Central memory CD8-positive, alpha-beta T cell (primary cell): Measurements from ENCODE around the gene NACC1.

Experiments
- ATAC-seq: fragments of 150-1000 bp; cut with Tn5 transposase; replicated peaks from 2 replicates; pipeline ENCODE4 v1.10.0; 2022; ENCODE audit warnings: mild to moderate bottlenecking, moderate FRiP score, moderate number of reproducible peaks; ENCODE audit not compliant: poor library complexity, severe bottlenecking; ENCODE audit errors: extremely low read depth
- DNase-seq, 2 donors: peaks; one replicate each; pipeline ENCODE4 v3.0.0; 2021; ENCODE audit warnings: low spot score in 2 of 2
- H3K27ac Mint-ChIP-seq: one replicate; pipeline ENCODE4 v1.8.0; 2022; ENCODE audit warnings: low read depth, mild to moderate bottlenecking, moderate library complexity, mixed read lengths
- H3K27me3 Mint-ChIP-seq: one replicate; pipeline ENCODE4 v1.8.0; 2022; ENCODE audit warnings: mixed read lengths
- H3K36me3 Mint-ChIP-seq: one replicate; pipeline ENCODE4 v1.8.0; 2022; ENCODE audit warnings: mild to moderate bottlenecking, moderate library complexity, mixed read lengths; ENCODE audit not compliant: insufficient read depth
- H3K4me1 Mint-ChIP-seq: one replicate; pipeline ENCODE4 v1.8.0; 2022; ENCODE audit warnings: mixed read lengths
- H3K4me3 Mint-ChIP-seq: one replicate; pipeline ENCODE4 v1.8.0; 2022; ENCODE audit warnings: mild to moderate bottlenecking, moderate library complexity, mixed read lengths
- H3K9me3 Mint-ChIP-seq: one replicate; pipeline ENCODE4 v1.8.0; 2022; ENCODE audit warnings: mixed read lengths

Gene NACC1

GRCh38 chr19:13091400-13092157, 26.5 kb upstream of the NACC1 start:
- Mint-ChIP-seq H3K4me1 (peaks cover 7% of the 10 kb centered on the region), H3K36me3 (no peaks in the 10 kb centered on the region), H3K27me3 (peaks cover 11% of the 10 kb centered on the region), H3K27ac (no peak overlapping the region), H3K4me3 (no peak overlapping the region), H3K9me3 (no peaks in the 10 kb centered on the region)
- DNase-seq: no peak
- no peak for ATAC-seq

- Mint-ChIP-seq H3K27me3 (peaks cover 11% of the 10 kb centered on the region), H3K27ac (no peak overlapping the region), H3K4me1 (peaks cover 7% of the 10 kb centered on the region), H3K4me3 (no peak overlapping the region), H3K9me3 (no peaks in the 10 kb centered on the region), H3K36me3 (peaks cover 2% of the 10 kb centered on the region)
- no peak for ATAC-seq
- DNase-seq: no peak
These were observed 25.9 kb upstream of the NACC1 start for GRCh38 chr19:13092158-13092543.

- H3K27ac Mint-ChIP-seq: no peak overlapping the region
- H3K36me3 Mint-ChIP-seq: peaks cover 4% of the 10 kb centered on the region
- H3K9me3 Mint-ChIP-seq: no peaks in the 10 kb centered on the region
- H3K4me1 Mint-ChIP-seq: peaks cover 7% of the 10 kb centered on the region
- ATAC-seq (no peak), DNase-seq (no peak)
- no peak overlapping the region for H3K4me3 Mint-ChIP-seq
- peaks cover 11% of the 10 kb centered on the region for H3K27me3 Mint-ChIP-seq
These were observed 25.3 kb upstream of the NACC1 start for GRCh38 chr19:13092606-13093235.

GRCh38 chr19:13093407-13094105, 24.5 kb upstream of the NACC1 start:
- H3K27me3 Mint-ChIP-seq: peaks cover 18% of the 10 kb centered on the region
- H3K27ac Mint-ChIP-seq: no peak overlapping the region
- peak; percentile 77 for ATAC-seq
- no peak overlapping the region for H3K4me3 Mint-ChIP-seq
- H3K4me1 Mint-ChIP-seq: peaks cover 15% of the 10 kb centered on the region
- peaks cover 6% of the 10 kb centered on the region for H3K36me3 Mint-ChIP-seq
- DNase-seq: peak; percentile 70 to 74
- H3K9me3 Mint-ChIP-seq: no peaks in the 10 kb centered on the region

GRCh38 chr19:13094106-13094504, 24.0 kb upstream of the NACC1 start:
- Mint-ChIP-seq H3K27ac (no peak overlapping the region), H3K4me3 (no peak overlapping the region), H3K9me3 (no peaks in the 10 kb centered on the region), H3K4me1 (peaks cover 21% of the 10 kb centered on the region), H3K27me3 (peaks cover 23% of the 10 kb centered on the region), H3K36me3 (peaks cover 8% of the 10 kb centered on the region)
- ATAC-seq (no peak), DNase-seq (no peak)

GRCh38 chr19:13094771-13095392, 23.2 kb upstream of the NACC1 start:
- Mint-ChIP-seq H3K4me3 (no peak overlapping the region), H3K27ac (no peak overlapping the region), H3K27me3 (peaks cover 24% of the 10 kb centered on the region), H3K36me3 (peaks cover 12% of the 10 kb centered on the region), H3K9me3 (no peaks in the 10 kb centered on the region), H3K4me1 (peaks cover 26% of the 10 kb centered on the region)
- ATAC-seq: no peak
- no peak for DNase-seq

GRCh38 chr19:13095393-13095784, 22.7 kb upstream of the NACC1 start:
- peaks cover 24% of the 10 kb centered on the region for H3K27me3 Mint-ChIP-seq
- DNase-seq: no peak
- H3K36me3 Mint-ChIP-seq: peaks cover 16% of the 10 kb centered on the region
- no peak for ATAC-seq
- no peak overlapping the region for H3K27ac Mint-ChIP-seq
- no peaks in the 10 kb centered on the region for H3K9me3 Mint-ChIP-seq
- H3K4me3 Mint-ChIP-seq: no peak overlapping the region
- peaks cover 31% of the 10 kb centered on the region for H3K4me1 Mint-ChIP-seq

- peaks cover 34% of the 10 kb centered on the region for H3K4me1 Mint-ChIP-seq
- H3K4me3 Mint-ChIP-seq: peak overlapping the region; percentile 50
- no peaks in the 10 kb centered on the region for H3K9me3 Mint-ChIP-seq
- H3K36me3 Mint-ChIP-seq: peaks cover 16% of the 10 kb centered on the region
- H3K27me3 Mint-ChIP-seq: peaks cover 24% of the 10 kb centered on the region
- ATAC-seq (no peak), DNase-seq (no peak)
- H3K27ac Mint-ChIP-seq: peak overlapping the region; percentile 65
These were observed 21.8 kb upstream of the NACC1 start for GRCh38 chr19:13095934-13096927.

- Mint-ChIP-seq H3K27me3 (peaks cover 24% of the 10 kb centered on the region), H3K4me3 (peak overlapping the region; percentile 20), H3K4me1 (peaks cover 41% of the 10 kb centered on the region), H3K9me3 (no peaks in the 10 kb centered on the region), H3K36me3 (peaks cover 16% of the 10 kb centered on the region), H3K27ac (peak overlapping the region; percentile 65)
- no peak for ATAC-seq
- DNase-seq: no peak
These were observed 21.0 kb upstream of the NACC1 start for GRCh38 chr19:13097033-13097462.

- ATAC-seq: no peak
- Mint-ChIP-seq H3K4me1 (peaks cover 41% of the 10 kb centered on the region), H3K36me3 (peaks cover 16% of the 10 kb centered on the region), H3K4me3 (peak overlapping the region; percentile 77), H3K27ac (no peak overlapping the region), H3K9me3 (no peaks in the 10 kb centered on the region), H3K27me3 (peaks cover 24% of the 10 kb centered on the region)
- DNase-seq: no peak
These were observed 20.4 kb upstream of the NACC1 start for GRCh38 chr19:13097463-13098258.
